HEK293 (cell line): ENCODE measurements around the gene MAPK14.
"Not testable (repeated sequence)": the region's sequence is repeated elsewhere in the genome, so short reads cannot be mapped to it uniquely, and the experiment has no call there.

ENCODE experiments used
- CTCF ChIA-PET: fragments of 350-600 bp; formaldehyde crosslinking; extraction: SDS; loops from one replicate; lab custom pipeline; 2021; ENCODE audit warnings: antibody characterized with exemption; lab: Yijun Ruan, JAX
- POLR2A ChIA-PET: fragments of 300-600 bp; formaldehyde crosslinking; extraction: SDS; loops from one replicate; lab custom pipeline; 2020; ENCODE audit warnings: antibody characterized with exemption, inconsistent platforms; lab: Yijun Ruan, JAX
- H3K27ac ChIP-seq: fragments of 200-500 bp; sonication (Bioruptor generic); 2 replicates; pipeline ENCODE4 v1.5.1; 2014; ENCODE audit warnings: low read depth, low read length, control low read depth, inconsistent platforms; ENCODE audit errors: extremely low read depth
- H3K36me3 ChIP-seq, 2 experiments: fragments of 200-500 bp in 1 of 2; sonication (Bioruptor generic) in 1 of 2; 1 replicate in 1 of 2; 2 replicates in 1 of 2; pipeline ENCODE4 v1.5.1; 2014 to 2017; ENCODE audit warnings: inconsistent platforms in 2 of 2, low read length in 2 of 2; ENCODE audit not compliant: control insufficient read depth in 2 of 2, insufficient read depth in 1 of 2
- H3K4me1 ChIP-seq: fragments of 200-500 bp; sonication (Bioruptor generic); 2 replicates; pipeline ENCODE4 v1.5.1; 2014; ENCODE audit warnings: mild to moderate bottlenecking, low read length, inconsistent platforms; ENCODE audit not compliant: control insufficient read depth, insufficient read depth
- H3K4me3 ChIP-seq: 2 replicates; pipeline ENCODE4 v1.5.1; 2011; ENCODE audit warnings: low read depth, mild to moderate bottlenecking, control low read depth, low read length, moderate library complexity
- H3K9me3 ChIP-seq: fragments of 200-500 bp; sonication (Bioruptor generic); 2 replicates; pipeline ENCODE4 v1.5.1; 2014; ENCODE audit warnings: low read depth, low read length, inconsistent platforms; ENCODE audit not compliant: control insufficient read depth, insufficient read depth
- HOXA7 ChIP-seq: sonication (generic); formaldehyde crosslinking; IDR thresholded peaks from 2 replicates; pipeline ENCODE4 v1.8.1; 2022; ENCODE audit warnings: missing genetic modification reagents, borderline replicate concordance
- HOXD13 ChIP-seq: sonication (generic); formaldehyde crosslinking; IDR thresholded peaks from 2 replicates; pipeline ENCODE4 v1.8.0; 2022; ENCODE audit warnings: missing genetic modification reagents, borderline replicate concordance
- KLF9 ChIP-seq: fragments of 450-650 bp; formaldehyde crosslinking; IDR thresholded peaks from 2 replicates; pipeline ENCODE4 v1.5.1; 2016; ENCODE audit warnings: missing biosample characterization, missing genetic modification characterization, low read depth
- ZFP41 ChIP-seq: fragments of 450-650 bp; formaldehyde crosslinking; IDR thresholded peaks from 2 replicates; pipeline ENCODE4 v1.5.1; 2016; ENCODE audit warnings: missing biosample characterization, missing genetic modification characterization, borderline replicate concordance
- ZIC2 ChIP-seq: fragments of 450-650 bp; formaldehyde crosslinking; IDR thresholded peaks from 2 replicates; pipeline ENCODE4 v1.5.1; 2016; ENCODE audit warnings: missing biosample characterization, missing genetic modification characterization
- ZNF114 ChIP-seq: fragments of 450-650 bp; formaldehyde crosslinking; IDR thresholded peaks from 2 replicates; pipeline ENCODE4 v1.5.0; 2017; ENCODE audit warnings: missing biosample characterization, missing genetic modification characterization
- ZNF140 ChIP-seq: fragments of 450-650 bp; formaldehyde crosslinking; IDR thresholded peaks from 2 replicates; pipeline ENCODE4 v1.5.1; 2016; ENCODE audit warnings: missing biosample characterization, missing genetic modification characterization
- ZNF155 ChIP-seq: fragments of 450-650 bp; formaldehyde crosslinking; IDR thresholded peaks from 2 replicates; pipeline ENCODE4 v1.5.1; 2016; ENCODE audit warnings: missing biosample characterization, missing genetic modification characterization
- ZNF202 ChIP-seq: fragments of 450-650 bp; formaldehyde crosslinking; IDR thresholded peaks from 2 replicates; pipeline ENCODE4 v1.5.1; 2016; ENCODE audit warnings: missing biosample characterization, missing genetic modification characterization, borderline replicate concordance
- ZNF24 ChIP-seq: fragments of 450-650 bp; formaldehyde crosslinking; IDR thresholded peaks from 2 replicates; pipeline ENCODE4 v1.5.1; 2016; ENCODE audit warnings: missing biosample characterization, missing genetic modification characterization
- ZNF324 ChIP-seq: fragments of 450-650 bp; formaldehyde crosslinking; IDR thresholded peaks from 2 replicates; pipeline ENCODE4 v1.5.1; 2016; ENCODE audit warnings: missing biosample characterization, missing genetic modification characterization
- ZNF529 ChIP-seq: fragments of 450-650 bp; formaldehyde crosslinking; IDR thresholded peaks from 2 replicates; pipeline ENCODE4 v1.5.1; 2017; ENCODE audit warnings: missing genetic modification characterization, missing biosample characterization; ENCODE audit not compliant: insufficient replicate concordance
- ZNF558 ChIP-seq: fragments of 450-650 bp; formaldehyde crosslinking; IDR thresholded peaks from 2 replicates; pipeline ENCODE4 v1.5.1; 2016; ENCODE audit warnings: missing biosample characterization, missing genetic modification characterization
- ZNF792 ChIP-seq: fragments of 450-650 bp; formaldehyde crosslinking; IDR thresholded peaks from 2 replicates; pipeline ENCODE4 v1.5.1; 2016; ENCODE audit warnings: missing biosample characterization, missing genetic modification characterization
- TF ChIP-seq, protein P1 (sequence below): fragments of 450-650 bp; formaldehyde crosslinking; IDR thresholded peaks from 2 replicates; pipeline ENCODE4 v1.5.1; 2016; ENCODE audit warnings: missing biosample characterization, missing genetic modification characterization
- TF ChIP-seq, protein P2 (sequence below): fragments of 450-650 bp; formaldehyde crosslinking; IDR thresholded peaks from 2 replicates; pipeline ENCODE4 v1.5.1; 2016; ENCODE audit warnings: missing biosample characterization, missing genetic modification characterization
- TF ChIP-seq, protein P3 (sequence below): fragments of 450-650 bp; formaldehyde crosslinking; IDR thresholded peaks from 2 replicates; pipeline ENCODE4 v1.5.1; 2016; ENCODE audit warnings: missing biosample characterization, missing genetic modification characterization, borderline replicate concordance
- TF ChIP-seq, protein P4 (sequence below): fragments of 450-650 bp; formaldehyde crosslinking; IDR thresholded peaks from 2 replicates; pipeline ENCODE4 v1.5.0; 2017; ENCODE audit warnings: missing biosample characterization, missing genetic modification characterization, borderline replicate concordance
- TF ChIP-seq, protein P5 (sequence below): fragments of 450-650 bp; formaldehyde crosslinking; IDR thresholded peaks from 2 replicates; pipeline ENCODE4 v1.5.1; 2016; ENCODE audit warnings: missing biosample characterization, missing genetic modification characterization

The MAPK14 gene

DNA sequence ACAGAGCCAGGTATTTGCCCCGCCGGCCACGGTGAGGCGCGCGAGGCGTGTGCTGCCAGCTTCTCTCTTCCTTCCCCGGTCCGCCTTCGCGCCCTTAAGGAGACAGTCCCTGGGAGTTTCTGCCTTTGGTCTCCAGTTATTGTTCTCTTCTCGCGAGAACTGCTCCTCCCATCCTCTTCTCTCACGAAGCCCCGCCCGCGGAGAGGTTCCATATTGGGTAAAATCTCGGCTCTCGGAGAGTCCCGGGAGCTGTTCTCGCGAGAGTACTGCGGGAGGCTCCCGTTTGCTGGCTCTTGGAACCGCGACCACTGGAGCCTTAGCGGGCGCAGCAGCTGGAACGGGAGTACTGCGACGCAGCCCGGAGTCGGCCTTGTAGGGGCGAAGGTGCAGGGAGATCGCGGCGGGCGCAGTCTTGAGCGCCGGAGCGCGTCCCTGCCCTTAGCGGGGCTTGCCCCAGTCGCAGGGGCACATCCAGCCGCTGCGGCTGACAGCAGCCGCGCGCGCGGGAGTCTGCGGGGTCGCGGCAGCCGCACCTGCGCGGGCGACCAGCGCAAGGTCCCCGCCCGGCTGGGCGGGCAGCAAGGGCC, at the start of gene MAPK14 (continued):
- TF ChIP-seq, protein P1, sequence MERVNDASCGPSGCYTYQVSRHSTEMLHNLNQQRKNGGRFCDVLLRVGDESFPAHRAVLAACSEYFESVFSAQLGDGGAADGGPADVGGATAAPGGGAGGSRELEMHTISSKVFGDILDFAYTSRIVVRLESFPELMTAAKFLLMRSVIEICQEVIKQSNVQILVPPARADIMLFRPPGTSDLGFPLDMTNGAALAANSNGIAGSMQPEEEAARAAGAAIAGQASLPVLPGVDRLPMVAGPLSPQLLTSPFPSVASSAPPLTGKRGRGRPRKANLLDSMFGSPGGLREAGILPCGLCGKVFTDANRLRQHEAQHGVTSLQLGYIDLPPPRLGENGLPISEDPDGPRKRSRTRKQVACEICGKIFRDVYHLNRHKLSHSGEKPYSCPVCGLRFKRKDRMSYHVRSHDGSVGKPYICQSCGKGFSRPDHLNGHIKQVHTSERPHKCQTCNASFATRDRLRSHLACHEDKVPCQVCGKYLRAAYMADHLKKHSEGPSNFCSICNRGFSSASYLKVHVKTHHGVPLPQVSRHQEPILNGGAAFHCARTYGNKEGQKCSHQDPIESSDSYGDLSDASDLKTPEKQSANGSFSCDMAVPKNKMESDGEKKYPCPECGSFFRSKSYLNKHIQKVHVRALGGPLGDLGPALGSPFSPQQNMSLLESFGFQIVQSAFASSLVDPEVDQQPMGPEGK (tag by site-specific recombination): no peak
- TF ChIP-seq KLF9 (peak; percentile 62; the same call in 1 of the 2 replicates), ZNF558 (tag by site-specific recombination) (no peak; the same call in 1 of the 2 replicates), ZNF114 (tag by site-specific recombination) (no peak), ZNF324 (tag by site-specific recombination) (0 out of 2 replicates have a peak, but pooled peaks have one; percentile 19), ZIC2 (tag by site-specific recombination) (0 out of 2 replicates have a peak, but pooled peaks have one; percentile 14), HOXA7 (CRISPR knock-in tag) (no peak), ZNF529 (tag by site-specific recombination) (no peak), ZNF792 (tag by site-specific recombination) (no peak), ZFP41 (tag by site-specific recombination) (no peak), ZNF155 (tag by site-specific recombination) (no peak), ZNF140 (tag by site-specific recombination) (no peak), HOXD13 (CRISPR knock-in tag) (no peak), ZNF202 (tag by site-specific recombination) (no peak), ZNF24 (tag by site-specific recombination) (peak; percentile 64)
- TF ChIP-seq, protein P2, sequence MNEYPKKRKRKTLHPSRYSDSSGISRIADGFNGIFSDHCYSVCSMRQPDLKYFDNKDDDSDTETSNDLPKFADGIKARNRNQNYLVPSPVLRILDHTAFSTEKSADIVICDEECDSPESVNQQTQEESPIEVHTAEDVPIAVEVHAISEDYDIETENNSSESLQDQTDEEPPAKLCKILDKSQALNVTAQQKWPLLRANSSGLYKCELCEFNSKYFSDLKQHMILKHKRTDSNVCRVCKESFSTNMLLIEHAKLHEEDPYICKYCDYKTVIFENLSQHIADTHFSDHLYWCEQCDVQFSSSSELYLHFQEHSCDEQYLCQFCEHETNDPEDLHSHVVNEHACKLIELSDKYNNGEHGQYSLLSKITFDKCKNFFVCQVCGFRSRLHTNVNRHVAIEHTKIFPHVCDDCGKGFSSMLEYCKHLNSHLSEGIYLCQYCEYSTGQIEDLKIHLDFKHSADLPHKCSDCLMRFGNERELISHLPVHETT (tag by site-specific recombination): no peak
- TF ChIP-seq, protein P3, sequence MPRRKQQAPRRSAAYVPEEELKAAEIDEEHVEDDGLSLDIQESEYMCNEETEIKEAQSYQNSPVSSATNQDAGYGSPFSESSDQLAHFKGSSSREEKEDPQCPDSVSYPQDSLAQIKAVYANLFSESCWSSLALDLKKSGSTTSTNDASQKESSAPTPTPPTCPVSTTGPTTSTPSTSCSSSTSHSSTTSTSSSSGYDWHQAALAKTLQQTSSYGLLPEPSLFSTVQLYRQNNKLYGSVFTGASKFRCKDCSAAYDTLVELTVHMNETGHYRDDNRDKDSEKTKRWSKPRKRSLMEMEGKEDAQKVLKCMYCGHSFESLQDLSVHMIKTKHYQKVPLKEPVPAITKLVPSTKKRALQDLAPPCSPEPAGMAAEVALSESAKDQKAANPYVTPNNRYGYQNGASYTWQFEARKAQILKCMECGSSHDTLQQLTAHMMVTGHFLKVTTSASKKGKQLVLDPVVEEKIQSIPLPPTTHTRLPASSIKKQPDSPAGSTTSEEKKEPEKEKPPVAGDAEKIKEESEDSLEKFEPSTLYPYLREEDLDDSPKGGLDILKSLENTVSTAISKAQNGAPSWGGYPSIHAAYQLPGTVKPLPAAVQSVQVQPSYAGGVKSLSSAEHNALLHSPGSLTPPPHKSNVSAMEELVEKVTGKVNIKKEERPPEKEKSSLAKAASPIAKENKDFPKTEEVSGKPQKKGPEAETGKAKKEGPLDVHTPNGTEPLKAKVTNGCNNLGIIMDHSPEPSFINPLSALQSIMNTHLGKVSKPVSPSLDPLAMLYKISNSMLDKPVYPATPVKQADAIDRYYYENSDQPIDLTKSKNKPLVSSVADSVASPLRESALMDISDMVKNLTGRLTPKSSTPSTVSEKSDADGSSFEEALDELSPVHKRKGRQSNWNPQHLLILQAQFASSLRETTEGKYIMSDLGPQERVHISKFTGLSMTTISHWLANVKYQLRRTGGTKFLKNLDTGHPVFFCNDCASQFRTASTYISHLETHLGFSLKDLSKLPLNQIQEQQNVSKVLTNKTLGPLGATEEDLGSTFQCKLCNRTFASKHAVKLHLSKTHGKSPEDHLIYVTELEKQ (tag by site-specific recombination): no peak
- TF ChIP-seq, protein P4, sequence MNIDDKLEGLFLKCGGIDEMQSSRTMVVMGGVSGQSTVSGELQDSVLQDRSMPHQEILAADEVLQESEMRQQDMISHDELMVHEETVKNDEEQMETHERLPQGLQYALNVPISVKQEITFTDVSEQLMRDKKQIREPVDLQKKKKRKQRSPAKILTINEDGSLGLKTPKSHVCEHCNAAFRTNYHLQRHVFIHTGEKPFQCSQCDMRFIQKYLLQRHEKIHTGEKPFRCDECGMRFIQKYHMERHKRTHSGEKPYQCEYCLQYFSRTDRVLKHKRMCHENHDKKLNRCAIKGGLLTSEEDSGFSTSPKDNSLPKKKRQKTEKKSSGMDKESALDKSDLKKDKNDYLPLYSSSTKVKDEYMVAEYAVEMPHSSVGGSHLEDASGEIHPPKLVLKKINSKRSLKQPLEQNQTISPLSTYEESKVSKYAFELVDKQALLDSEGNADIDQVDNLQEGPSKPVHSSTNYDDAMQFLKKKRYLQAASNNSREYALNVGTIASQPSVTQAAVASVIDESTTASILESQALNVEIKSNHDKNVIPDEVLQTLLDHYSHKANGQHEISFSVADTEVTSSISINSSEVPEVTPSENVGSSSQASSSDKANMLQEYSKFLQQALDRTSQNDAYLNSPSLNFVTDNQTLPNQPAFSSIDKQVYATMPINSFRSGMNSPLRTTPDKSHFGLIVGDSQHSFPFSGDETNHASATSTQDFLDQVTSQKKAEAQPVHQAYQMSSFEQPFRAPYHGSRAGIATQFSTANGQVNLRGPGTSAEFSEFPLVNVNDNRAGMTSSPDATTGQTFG (tag by site-specific recombination): no peak
- TF ChIP-seq, protein P5, sequence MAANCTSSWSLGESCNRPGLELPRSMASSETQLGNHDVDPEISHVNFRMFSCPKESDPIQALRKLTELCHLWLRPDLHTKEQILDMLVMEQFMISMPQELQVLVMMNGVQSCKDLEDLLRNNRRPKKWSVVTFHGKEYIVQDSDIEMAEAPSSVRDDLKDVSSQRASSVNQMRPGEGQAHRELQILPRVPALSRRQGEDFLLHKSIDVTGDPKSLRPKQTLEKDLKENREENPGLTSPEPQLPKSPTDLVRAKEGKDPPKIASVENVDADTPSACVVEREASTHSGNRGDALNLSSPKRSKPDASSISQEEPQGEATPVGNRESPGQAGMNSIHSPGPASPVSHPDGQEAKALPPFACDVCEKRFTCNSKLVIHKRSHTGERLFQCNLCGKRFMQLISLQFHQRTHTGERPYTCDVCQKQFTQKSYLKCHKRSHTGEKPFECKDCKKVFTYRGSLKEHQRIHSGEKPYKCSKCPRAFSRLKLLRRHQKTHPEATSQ (tag by site-specific recombination): 0 out of 2 replicates have a peak, but pooled peaks have one; percentile 53
- TF ChIP-seq, all 188 proteins: peak for 48

DNA sequence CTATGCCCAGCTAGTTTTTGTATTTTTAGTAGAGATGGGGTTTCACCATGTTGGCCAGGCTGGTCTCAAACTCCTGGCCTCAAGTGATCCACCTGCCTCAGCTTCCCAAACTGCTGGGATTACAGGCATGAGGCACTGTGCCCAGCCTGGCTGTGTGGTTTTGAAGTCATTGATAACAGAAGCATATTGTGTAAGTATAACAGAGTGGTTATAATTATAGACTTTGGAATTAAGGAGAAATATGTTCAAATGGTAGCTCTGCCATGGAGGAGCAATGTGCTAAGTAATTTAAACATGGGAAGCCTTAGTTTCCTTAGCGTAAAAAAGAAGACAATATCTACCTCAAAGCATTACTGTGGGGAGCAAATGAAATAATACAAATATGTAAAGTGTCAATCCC, 47.5 kb upstream of the MAPK14 start:
- H3K9me3 ChIP-seq, H3K4me1 ChIP-seq, H3K27ac ChIP-seq, H3K4me3 ChIP-seq, POLR2A ChIA-PET, H3K36me3 ChIP-seq: not testable (repeated sequence)
- CTCF ChIA-PET: interaction anchor here (0.9 to 1.2 kb wide), 2 partner anchors 19 to 115 kb away, joined by 3 to 4 read pairs; no protein-coding TSS in a partner anchor
